Measurements from ENCODE around the gene ABCC2. TPM values are rescaled to one million over a fixed set of nuclear protein-coding genes. Genes with fewer than 3 reads are reported as not detected.

ABCC2 gene
- total and polyA plus RNA-seq, 11 donors = 0.08 to 0.72 (median 0.20) TPM; not detected in 1

DNA sequence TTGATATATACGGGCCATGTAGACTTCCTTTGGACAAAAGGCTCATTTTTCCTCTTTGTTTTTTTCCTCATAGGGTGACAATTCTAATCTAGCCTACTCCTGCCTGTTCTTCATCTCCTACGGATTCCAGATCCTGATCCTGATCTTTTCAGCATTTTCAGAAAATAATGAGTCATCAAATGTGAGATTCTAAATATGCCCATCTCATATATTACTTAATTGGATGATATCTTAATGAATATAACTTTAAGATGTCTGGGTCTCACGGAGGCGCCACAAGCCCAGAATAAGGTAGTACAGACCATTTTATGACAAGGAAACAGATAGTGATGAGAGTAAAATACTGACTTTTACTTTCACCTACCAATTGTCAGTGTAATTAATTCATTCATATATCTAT is 11.4 kb downstream of the ABCC2 start:
- TF ChIP-seq, protein P1, sequence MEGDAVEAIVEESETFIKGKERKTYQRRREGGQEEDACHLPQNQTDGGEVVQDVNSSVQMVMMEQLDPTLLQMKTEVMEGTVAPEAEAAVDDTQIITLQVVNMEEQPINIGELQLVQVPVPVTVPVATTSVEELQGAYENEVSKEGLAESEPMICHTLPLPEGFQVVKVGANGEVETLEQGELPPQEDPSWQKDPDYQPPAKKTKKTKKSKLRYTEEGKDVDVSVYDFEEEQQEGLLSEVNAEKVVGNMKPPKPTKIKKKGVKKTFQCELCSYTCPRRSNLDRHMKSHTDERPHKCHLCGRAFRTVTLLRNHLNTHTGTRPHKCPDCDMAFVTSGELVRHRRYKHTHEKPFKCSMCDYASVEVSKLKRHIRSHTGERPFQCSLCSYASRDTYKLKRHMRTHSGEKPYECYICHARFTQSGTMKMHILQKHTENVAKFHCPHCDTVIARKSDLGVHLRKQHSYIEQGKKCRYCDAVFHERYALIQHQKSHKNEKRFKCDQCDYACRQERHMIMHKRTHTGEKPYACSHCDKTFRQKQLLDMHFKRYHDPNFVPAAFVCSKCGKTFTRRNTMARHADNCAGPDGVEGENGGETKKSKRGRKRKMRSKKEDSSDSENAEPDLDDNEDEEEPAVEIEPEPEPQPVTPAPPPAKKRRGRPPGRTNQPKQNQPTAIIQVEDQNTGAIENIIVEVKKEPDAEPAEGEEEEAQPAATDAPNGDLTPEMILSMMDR (IDR thresholded peaks at IDR 0.05) = no peak
- no peak for TF ChIP-seq POLR2A (IDR thresholded peaks at IDR 0.05)
- no peaks in the 10 kb centered on the region for H3K27me3 ChIP-seq
- intact Hi-C loops (cut with DNase I) = no loop called here
- ATAC-seq = no peak
- H3K9me3 ChIP-seq = no peaks in the 10 kb centered on the region
- H3K27ac ChIP-seq = no peak overlapping the region
- no peaks in the 10 kb centered on the region for H3K4me1 ChIP-seq
- no peak for DNase-seq
- H3K36me3 ChIP-seq = no peaks in the 10 kb centered on the region
- H3K4me3 ChIP-seq = no peak overlapping the region
- WGBS, 4 donors = 93 to 95% (median 94%) methylated on average over 4 of the region's 4 CpGs

DNA sequence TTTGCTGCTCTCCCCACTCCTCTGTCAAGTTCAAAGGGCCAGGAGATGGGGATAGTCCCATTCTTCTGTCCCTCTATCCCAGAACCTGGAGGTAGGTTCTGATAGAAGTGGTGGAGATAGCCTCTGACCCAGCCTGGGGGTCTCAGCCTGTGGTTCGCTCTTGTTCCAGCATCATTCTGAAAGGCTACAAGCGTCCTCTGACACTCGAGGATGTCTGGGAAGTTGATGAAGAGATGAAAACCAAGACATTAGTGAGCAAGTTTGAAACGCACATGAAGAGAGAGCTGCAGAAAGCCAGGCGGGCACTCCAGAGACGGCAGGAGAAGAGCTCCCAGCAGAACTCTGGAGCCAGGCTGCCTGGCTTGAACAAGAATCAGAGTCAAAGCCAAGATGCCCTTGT is 14.5 kb downstream of the ABCC2 start:
- H3K9me3 ChIP-seq = no peaks in the 10 kb centered on the region
- intact Hi-C loops (cut with DNase I) = no loop called here
- no peaks in the 10 kb centered on the region for H3K36me3 ChIP-seq
- H3K27me3 ChIP-seq = no peaks in the 10 kb centered on the region
- DNase-seq (no peak), ATAC-seq (no peak)
- H3K27ac ChIP-seq = no peak overlapping the region
- 77 to 84% (median 83%) methylated on average over 6 of the region's 6 CpGs for WGBS, 4 donors
- no peaks in the 10 kb centered on the region for H3K4me1 ChIP-seq
- TF ChIP-seq, protein P1 (IDR thresholded peaks at IDR 0.05) = no peak
- no peak for TF ChIP-seq POLR2A (IDR thresholded peaks at IDR 0.05)
- H3K4me3 ChIP-seq = no peak overlapping the region

DNA sequence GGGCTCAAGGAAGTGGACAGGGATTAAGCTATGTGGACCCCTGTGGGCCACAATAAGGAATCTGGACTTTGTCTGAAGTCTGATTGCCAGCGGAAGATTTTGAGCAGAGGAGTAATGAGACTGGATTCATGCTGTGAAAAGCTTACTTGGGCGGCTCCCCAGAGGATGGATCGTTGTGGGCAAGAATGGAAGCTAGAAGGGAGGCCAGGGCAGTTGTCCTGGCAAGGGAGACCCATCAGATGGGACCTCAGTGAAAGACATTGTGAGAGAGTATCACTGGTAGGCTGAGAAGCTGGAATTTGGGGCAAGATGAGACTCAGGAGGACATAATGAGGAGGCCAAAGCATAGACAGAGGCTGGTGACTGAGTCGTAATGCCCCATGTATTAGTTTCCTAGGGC is 15.6 kb downstream of the ABCC2 start:
- Histone ChIP-seq H3K4me1 (no peaks in the 10 kb centered on the region), H3K4me3 (no peak overlapping the region), H3K27me3 (no peaks in the 10 kb centered on the region), H3K36me3 (no peaks in the 10 kb centered on the region), H3K27ac (no peak overlapping the region), H3K9me3 (no peaks in the 10 kb centered on the region)
- TF ChIP-seq POLR2A (IDR thresholded peaks at IDR 0.05) = no peak
- TF ChIP-seq, protein P1 (IDR thresholded peaks at IDR 0.05) = no peak
- intact Hi-C loops (cut with DNase I) = no loop called here
- no peak for DNase-seq
- ATAC-seq = no peak
- 89 to 94% (median 92%) methylated on average over 4 of the region's 4 CpGs for WGBS, 4 donors

DNA sequence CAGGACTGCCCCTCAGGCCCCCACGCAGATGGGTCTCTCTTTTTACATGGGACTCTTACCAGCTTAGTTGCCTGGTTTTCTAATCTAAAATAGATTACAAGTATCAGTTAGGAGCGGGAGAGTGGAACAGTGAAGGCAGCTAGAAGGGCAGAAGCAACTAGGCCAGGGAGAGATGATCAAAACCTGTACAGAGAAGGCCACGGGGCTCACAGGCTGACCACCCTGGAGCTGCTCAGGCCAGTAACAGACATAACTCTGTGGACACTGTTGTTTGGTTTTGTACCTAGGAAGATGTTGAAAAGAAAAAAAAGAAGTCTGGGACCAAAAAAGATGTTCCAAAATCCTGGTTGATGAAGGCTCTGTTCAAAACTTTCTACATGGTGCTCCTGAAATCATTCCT is 16.5 kb downstream of the ABCC2 start:
- WGBS, 4 donors = 72 to 83% (median 79%) methylated on average over 3 of the region's 3 CpGs
- H3K4me3 ChIP-seq = no peak overlapping the region
- TF ChIP-seq, protein P1 (IDR thresholded peaks at IDR 0.05) = no peak
- TF ChIP-seq POLR2A (IDR thresholded peaks at IDR 0.05) = no peak
- no peak for DNase-seq
- H3K4me1 ChIP-seq = no peaks in the 10 kb centered on the region
- no peaks in the 10 kb centered on the region for H3K36me3 ChIP-seq
- intact Hi-C loops (cut with DNase I) = no loop called here
- no peaks in the 10 kb centered on the region for H3K27me3 ChIP-seq
- ATAC-seq = no peak
- H3K9me3 ChIP-seq = no peaks in the 10 kb centered on the region
- no peak overlapping the region for H3K27ac ChIP-seq
